ENCODE measurements around the gene FERMT3. TPM values are rescaled to one million over a fixed set of nuclear protein-coding genes. Genes with fewer than 3 reads are reported as not detected.

The FERMT3 gene
- total RNA-seq, 1 donor from 2014 or later, result 1.4 TPM

DNA sequence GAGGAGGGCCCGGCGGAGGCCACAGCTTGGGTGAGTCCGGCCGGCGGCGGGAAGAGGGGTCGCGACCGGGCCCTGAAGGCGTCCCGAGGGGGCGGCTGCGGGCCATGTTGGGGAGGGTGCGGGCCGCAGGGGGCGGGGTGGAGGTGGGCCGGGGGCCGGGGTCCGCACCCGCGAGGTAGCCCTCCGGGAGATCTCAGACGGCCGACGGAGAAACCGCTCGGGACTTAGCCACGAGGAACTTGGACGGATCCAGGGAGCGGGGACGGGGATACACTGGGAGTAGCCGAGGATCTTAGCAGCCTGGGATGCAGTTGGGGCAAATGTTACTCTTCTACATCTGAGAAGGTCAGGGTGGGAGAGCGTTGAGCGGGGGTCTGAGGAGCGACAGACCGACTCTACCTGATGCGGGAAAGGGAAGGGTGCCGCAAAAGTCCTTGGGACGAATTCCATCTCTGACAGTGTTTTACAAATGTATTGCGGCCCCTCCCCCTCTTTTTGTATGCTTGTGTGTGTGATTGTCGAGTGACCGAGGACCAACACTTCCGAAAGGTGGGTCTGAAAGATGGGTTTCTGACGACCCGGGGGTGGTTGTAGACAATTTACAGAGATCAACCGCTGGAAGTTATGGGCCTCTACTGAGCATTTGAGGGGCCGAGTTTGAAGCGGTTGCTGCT is 19.9 kb upstream of the FERMT3 start:
- H3K27me3 Mint-ChIP-seq (ENCODE audit: unreplicated experiment), result no peaks in the 10 kb centered on the region
- TF ChIP-seq CTCF (IDR thresholded peaks at IDR 0.05), result no peak
- DNase-seq (ENCODE audit: extremely low spot score, unreplicated experiment), result no peak
- no peak overlapping the region for H3K27ac Mint-ChIP-seq (ENCODE audit: unreplicated experiment)
- peaks cover 27% of the 10 kb centered on the region for H3K4me1 Mint-ChIP-seq (ENCODE audit: unreplicated experiment)
- no peak overlapping the region for H3K4me3 Mint-ChIP-seq (ENCODE audit: unreplicated experiment)
- H3K9me3 Mint-ChIP-seq (ENCODE audit: unreplicated experiment), result no peaks in the 10 kb centered on the region
- peaks cover 3% of the 10 kb centered on the region for H3K36me3 Mint-ChIP-seq (ENCODE audit: unreplicated experiment)

- DNase-seq (ENCODE audit: extremely low spot score, unreplicated experiment), result no peak
- H3K27me3 Mint-ChIP-seq (ENCODE audit: unreplicated experiment), result no peaks in the 10 kb centered on the region
- H3K4me3 Mint-ChIP-seq (ENCODE audit: unreplicated experiment), result no peak overlapping the region
- no peak overlapping the region for H3K27ac Mint-ChIP-seq (ENCODE audit: unreplicated experiment)
- no peak for TF ChIP-seq CTCF (IDR thresholded peaks at IDR 0.05)
- no peaks in the 10 kb centered on the region for H3K9me3 Mint-ChIP-seq (ENCODE audit: unreplicated experiment)
- H3K4me1 Mint-ChIP-seq (ENCODE audit: unreplicated experiment), result peaks cover 3% of the 10 kb centered on the region
- H3K36me3 Mint-ChIP-seq (ENCODE audit: unreplicated experiment), result peaks cover 31% of the 10 kb centered on the region
Measured at GRCh38 chr11:64192434-64192833, 14.1 kb upstream of the FERMT3 start.

DNA sequence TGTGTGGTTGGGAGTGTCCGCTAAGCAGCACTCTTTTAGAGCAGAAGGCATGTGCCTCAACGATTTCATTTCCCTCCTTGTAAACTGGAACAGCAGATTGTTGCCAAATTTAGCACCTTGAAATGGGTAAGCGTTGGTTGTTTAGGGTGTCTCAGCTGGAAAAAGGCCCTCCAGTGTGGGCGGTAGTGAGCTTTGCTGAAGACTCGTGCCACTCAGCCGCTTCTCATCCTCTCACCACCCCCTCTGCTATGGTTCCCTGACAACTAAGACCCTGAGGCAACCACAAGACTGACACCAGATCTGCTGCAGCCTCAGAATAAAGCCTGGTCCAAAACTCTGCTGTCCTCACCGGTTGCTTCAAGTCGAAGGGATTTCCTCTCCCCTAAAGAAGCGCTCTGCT is 9.9 kb upstream of the FERMT3 start:
- H3K4me1 Mint-ChIP-seq (ENCODE audit: unreplicated experiment), result no peaks in the 10 kb centered on the region
- no peak overlapping the region for H3K4me3 Mint-ChIP-seq (ENCODE audit: unreplicated experiment)
- DNase-seq (ENCODE audit: extremely low spot score, unreplicated experiment), result no peak
- TF ChIP-seq CTCF (IDR thresholded peaks at IDR 0.05), result no peak
- H3K27ac Mint-ChIP-seq (ENCODE audit: unreplicated experiment), result no peak overlapping the region
- no peaks in the 10 kb centered on the region for H3K27me3 Mint-ChIP-seq (ENCODE audit: unreplicated experiment)
- H3K9me3 Mint-ChIP-seq (ENCODE audit: unreplicated experiment), result no peaks in the 10 kb centered on the region
- H3K36me3 Mint-ChIP-seq (ENCODE audit: unreplicated experiment), result peaks cover 51% of the 10 kb centered on the region

GRCh38 chr11:64198511-64198910 is 8.0 kb upstream of the FERMT3 start:
- H3K27me3 Mint-ChIP-seq (ENCODE audit: unreplicated experiment), result no peaks in the 10 kb centered on the region
- H3K36me3 Mint-ChIP-seq (ENCODE audit: unreplicated experiment), result peaks cover 60% of the 10 kb centered on the region
- no peak overlapping the region for H3K27ac Mint-ChIP-seq (ENCODE audit: unreplicated experiment)
- DNase-seq (ENCODE audit: extremely low spot score, unreplicated experiment), result no peak
- TF ChIP-seq CTCF (IDR thresholded peaks at IDR 0.05), result no peak
- H3K4me3 Mint-ChIP-seq (ENCODE audit: unreplicated experiment), result no peak overlapping the region
- no peaks in the 10 kb centered on the region for H3K9me3 Mint-ChIP-seq (ENCODE audit: unreplicated experiment)
- no peaks in the 10 kb centered on the region for H3K4me1 Mint-ChIP-seq (ENCODE audit: unreplicated experiment)

GRCh38 chr11:64201543-64201942 is 5.0 kb upstream of the FERMT3 start:
- no peak overlapping the region for H3K4me3 Mint-ChIP-seq (ENCODE audit: unreplicated experiment)
- no peaks in the 10 kb centered on the region for H3K9me3 Mint-ChIP-seq (ENCODE audit: unreplicated experiment)
- no peak for DNase-seq (ENCODE audit: extremely low spot score, unreplicated experiment)
- peaks cover 10% of the 10 kb centered on the region for H3K4me1 Mint-ChIP-seq (ENCODE audit: unreplicated experiment)
- no peak for TF ChIP-seq CTCF (IDR thresholded peaks at IDR 0.05)
- H3K27ac Mint-ChIP-seq (ENCODE audit: unreplicated experiment), result no peak overlapping the region
- H3K27me3 Mint-ChIP-seq (ENCODE audit: unreplicated experiment), result no peaks in the 10 kb centered on the region
- H3K36me3 Mint-ChIP-seq (ENCODE audit: unreplicated experiment), result peaks cover 55% of the 10 kb centered on the region

Measured in osteocyte (in vitro differentiated cells).